BE2C (cell line): Measurements from ENCODE around the gene SEPTIN5. TPM values are rescaled to one million over a fixed set of nuclear protein-coding genes. Genes with fewer than 3 reads are reported as not detected.

Experiments used
- DNase-seq: peaks from one replicate; pipeline ENCODE4 v3.0.0-alpha.2; 2020
- H3K27me3 ChIP-seq: fragments of 250-450 bp; sonication (Bioruptor Pico); 2 replicates; pipeline ENCODE4 v1.5.1; 2020; ENCODE audit warnings: mild to moderate bottlenecking
- H3K36me3 ChIP-seq: fragments of 250-450 bp; sonication (Bioruptor Pico); 2 replicates; pipeline ENCODE4 v1.5.1; 2020; ENCODE audit warnings: mild to moderate bottlenecking
- H3K4me1 ChIP-seq: fragments of 250-450 bp; sonication (Bioruptor Pico); 2 replicates; pipeline ENCODE4 v1.5.1; 2020
- H3K4me3 ChIP-seq: 2 replicates; pipeline ENCODE4 v1.5.1; 2011; ENCODE audit warnings: low read depth, low read length
- H3K9me3 ChIP-seq: fragments of 250-450 bp; sonication (Bioruptor Pico); 2 replicates; pipeline ENCODE4 v1.5.1; 2020
- CTCF ChIP-seq: IDR thresholded peaks from 2 replicates; pipeline ENCODE4 v1.5.1; 2012; ENCODE audit warnings: mild to moderate bottlenecking, low read depth, low read length
- polyA plus RNA-seq: library from polyadenylated mRNA; unstranded; fragments of >200 nt; gene quantifications from one replicate; pipeline ENCODE4 v1.2.1, GENCODE V29; 2012; ENCODE audit warnings: low read depth, missing spikeins; ENCODE audit not compliant: insufficient read length, insufficient read depth

Gene SEPTIN5
- polyA plus RNA-seq, result 113 TPM

DNA sequence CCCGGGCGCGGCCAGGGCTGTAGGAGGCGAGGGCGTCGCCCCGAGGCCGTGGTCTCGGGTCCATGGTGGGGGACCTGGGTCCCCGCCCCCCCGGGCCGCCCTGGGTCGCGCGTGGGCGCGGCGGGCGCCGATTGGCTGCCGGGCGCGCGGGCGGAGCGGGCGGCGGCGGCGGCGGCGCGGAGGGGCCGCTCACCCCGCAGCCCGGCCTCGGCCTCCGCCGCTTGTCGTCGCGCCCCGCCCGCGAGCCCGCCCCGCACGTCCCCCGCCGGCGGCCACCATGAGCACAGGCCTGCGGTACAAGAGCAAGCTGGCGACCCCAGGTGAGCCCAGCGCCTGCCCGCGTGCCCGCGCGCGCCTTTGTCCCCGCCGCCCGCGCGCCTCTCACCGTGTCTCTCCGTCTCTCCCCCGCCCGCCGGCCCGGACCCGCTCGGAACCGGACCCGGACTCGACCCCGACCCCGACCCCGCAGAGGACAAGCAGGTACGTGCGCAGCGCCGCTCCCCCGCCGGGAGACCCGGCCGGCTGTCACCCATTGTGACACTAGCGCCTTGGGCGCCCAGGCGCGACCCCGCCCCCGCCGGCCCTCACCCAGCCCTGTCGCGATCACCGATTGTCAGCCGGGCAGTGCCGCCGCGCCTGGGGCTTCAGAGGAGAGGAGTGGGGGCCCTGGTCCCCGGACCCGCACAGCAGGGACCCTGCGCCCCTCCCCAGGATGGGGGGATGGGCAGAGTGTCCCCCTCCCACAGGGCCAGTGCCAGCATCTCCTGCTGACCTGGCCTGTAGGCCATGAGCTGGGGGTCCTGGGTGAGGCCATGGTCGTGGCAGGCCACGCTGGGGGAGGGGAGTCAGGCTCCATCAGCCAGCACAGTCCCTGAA is at the start of gene SEPTIN5:
Gene SEPTIN5, plus strand, starts transcription at position 192 of the 876 bp plus-strand sequence. Its CDS starts 86 bp downstream, at position 278.
- H3K27me3 ChIP-seq, result no peaks in the 10 kb centered on the region
- no peaks in the 10 kb centered on the region for H3K36me3 ChIP-seq
- no peaks in the 10 kb centered on the region for H3K9me3 ChIP-seq
- peak within 1 kb of the TSS; percentile 58 for H3K4me3 ChIP-seq
- H3K4me1 ChIP-seq, result peaks cover 8% of the 10 kb centered on the region
- DNase-seq, result peak; percentile 63
- no peak for TF ChIP-seq CTCF

DNA sequence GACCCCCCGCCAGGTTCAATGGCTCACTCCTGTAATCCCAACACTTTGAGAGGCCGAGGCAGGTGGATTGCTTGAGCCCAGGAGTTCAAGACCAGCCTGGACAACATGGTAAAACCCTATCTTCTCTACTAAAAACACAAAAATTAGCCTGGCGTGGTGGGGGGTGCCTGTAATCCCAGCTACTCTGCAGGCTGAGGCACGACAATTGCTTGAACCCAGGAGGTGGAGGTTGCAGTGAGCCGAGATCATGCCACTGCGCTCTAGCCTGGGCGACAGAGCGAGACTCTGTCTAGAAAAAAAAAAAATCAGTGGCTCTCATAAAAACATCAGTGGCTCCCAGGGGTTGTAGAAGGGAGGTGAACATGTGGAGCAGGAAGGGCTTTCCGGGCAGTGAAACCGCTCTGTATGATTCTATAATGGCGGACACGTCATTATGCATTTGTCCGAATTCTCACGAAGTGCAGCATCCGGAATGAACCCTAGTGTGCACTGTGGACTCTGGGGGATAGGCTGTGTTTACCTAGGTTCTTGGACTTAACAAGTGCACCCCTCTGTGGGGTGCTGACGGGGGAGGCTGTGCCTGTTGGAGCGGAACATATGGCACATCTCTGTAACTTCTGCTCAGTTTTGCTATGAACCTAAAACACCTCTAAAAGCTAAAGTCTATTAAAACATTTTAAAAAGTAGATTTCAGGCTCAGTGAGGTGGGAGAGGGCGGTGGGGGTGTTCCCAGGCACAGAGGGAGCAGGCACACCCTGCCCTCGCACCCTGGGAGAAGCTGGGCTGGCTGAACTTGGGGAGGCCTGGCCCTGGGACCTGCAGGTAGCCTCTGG is 49.1 kb upstream of the SEPTIN5 start:
- no peak for TF ChIP-seq CTCF
- DNase-seq, result no peak
- no peaks in the 10 kb centered on the region for H3K27me3 ChIP-seq
- H3K4me1 ChIP-seq, result peaks cover 15% of the 10 kb centered on the region
- H3K36me3 ChIP-seq, result no peaks in the 10 kb centered on the region
- no peaks in the 10 kb centered on the region for H3K9me3 ChIP-seq
- no peak overlapping the region for H3K4me3 ChIP-seq

DNA sequence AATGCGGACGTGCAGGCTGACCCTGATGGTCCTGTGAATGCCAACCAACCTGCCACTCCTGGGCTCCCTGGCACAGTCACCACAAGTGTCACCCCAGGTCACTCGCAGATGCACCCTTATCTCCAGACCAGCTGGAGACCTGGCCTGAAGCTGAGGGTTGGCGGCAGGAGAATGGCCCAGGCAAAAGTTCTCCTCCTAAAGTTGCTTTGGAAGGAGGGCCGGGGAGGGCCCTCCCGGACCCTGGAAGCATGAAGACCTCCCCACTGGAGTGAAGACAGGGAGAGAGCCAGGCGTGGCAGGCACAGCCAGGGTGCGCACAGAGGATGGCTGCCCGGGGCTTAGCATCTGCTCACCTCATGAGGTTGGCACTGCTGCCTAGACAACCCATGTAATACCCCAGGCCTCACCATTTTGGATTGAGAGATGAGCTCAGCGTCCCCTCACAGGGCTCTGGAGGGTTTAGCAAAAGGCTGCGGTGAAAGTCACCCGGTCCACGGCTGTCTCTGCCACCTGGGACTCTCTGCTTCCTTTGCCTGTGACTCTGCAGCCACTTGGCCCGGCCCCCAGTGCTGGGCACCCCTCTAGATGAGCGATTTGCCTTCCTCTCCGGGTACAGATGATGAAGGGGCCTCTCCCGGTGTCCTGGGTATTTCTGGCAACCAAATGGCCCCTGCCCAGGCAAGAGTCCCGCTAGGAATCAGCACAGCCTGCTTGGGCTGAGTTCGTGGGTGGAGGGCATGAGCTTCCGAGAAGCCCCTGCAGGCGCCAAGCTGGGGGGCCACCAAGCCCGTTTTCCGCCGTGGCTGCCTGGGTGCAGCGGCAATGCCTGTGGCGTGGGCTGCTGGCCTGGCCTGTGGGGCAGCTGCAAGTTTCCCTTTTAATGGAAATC is 48.3 kb upstream of the SEPTIN5 start:
- Histone ChIP-seq H3K36me3 (no peaks in the 10 kb centered on the region), H3K4me3 (no peak overlapping the region), H3K27me3 (no peaks in the 10 kb centered on the region), H3K4me1 (peaks cover 15% of the 10 kb centered on the region), H3K9me3 (no peaks in the 10 kb centered on the region)
- TF ChIP-seq CTCF, result no peak
- DNase-seq, result no peak

DNA sequence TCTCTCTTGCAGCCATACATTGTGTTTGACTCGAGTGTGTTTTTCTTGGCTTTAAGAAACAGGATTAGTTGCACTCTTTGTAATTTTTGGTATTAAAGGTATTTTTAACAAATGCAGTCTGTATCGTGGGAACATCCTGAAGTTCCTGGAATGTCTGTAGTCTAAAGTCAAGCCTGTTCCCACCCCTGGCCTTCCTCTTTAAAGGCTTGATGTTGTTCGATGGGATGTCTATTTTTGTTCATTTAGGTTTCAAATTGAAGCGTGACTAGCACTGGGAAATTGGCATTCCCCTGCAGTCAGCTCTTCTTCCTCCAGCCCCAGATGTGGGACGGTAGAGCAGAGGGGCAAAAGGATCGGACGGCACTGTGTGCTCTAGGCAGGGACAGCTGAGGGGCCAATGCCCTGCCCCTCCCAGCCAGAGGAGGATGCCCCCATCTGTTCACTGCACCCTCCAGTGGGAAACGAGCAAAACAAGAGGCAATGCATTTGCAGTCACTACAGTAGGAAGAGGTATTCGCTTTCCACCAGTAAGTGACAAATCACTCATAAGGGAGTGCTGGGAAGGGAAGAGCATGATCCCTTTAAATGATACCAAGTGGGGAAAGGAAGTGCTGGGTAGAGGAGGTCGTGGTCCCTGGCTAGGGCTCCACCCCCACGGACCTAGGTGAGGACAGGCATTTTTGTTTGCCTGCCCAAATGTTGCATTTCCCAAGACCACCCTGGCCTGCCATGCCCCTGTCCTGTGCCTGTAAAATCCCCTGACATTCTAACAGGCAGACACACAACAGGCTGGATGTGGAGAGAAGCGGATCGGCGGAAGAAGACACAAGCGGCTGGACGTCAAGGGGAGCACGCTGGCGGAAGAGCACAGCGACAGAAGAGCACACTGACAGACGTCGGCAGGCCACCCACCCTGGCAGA is 47.4 kb upstream of the SEPTIN5 start:
- H3K4me1 ChIP-seq, result peaks cover 15% of the 10 kb centered on the region
- no peaks in the 10 kb centered on the region for H3K9me3 ChIP-seq
- H3K4me3 ChIP-seq, result no peak overlapping the region
- H3K36me3 ChIP-seq, result no peaks in the 10 kb centered on the region
- no peak for DNase-seq
- no peaks in the 10 kb centered on the region for H3K27me3 ChIP-seq
- TF ChIP-seq CTCF, result no peak
